Activated CD4-positive, alpha-beta T cell treated with anti-CD3 and anti-CD28 coated beads, Interleukin-2, amount 50 U/mL, for 4 hours (primary cell): Measurements from ENCODE around the gene SDK1.

Experiments used
- DNase-seq, 2 experiments: peaks; one replicate each; pipeline ENCODE4 v3.0.0-alpha.2; 2020

SDK1 gene

DNA sequence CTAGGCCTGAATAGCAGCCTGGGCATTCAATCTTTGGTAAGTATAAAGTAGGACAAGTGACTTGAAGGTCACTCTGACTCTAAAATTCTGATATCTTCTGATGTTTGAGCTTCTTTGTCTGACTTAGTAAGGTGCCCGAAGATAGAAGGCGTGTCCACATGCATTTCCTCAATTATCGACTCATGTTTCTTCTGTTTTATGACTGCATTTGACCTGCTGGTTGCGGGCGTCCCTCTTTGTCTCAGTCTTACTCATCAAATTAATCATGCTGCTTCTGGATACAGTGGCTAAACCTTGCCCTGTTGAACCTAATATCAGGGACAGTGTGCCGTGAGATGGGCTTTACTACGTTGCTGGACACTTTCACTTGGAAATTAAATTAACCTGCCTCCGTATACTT is 534.1 kb downstream of the SDK1 start:
- no peak for DNase-seq

DNA sequence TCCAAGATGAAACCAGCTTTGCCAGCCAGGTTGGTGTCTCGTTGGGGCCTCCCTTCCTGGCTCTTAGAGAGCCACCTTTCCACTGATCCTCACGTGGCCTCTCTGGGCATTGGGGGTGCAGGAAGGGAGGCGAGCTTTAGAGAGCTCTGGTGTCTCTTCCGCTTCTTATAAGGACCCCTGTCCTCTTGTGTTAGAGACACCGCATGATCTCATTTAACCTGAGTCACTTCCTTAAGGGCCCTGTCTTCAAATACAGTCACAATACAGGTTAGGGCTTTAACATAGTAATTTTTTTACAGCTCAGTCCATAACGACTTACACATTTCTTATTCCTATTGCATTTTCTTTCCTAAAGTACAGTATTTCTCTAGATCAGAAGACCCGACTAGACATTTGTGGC is 535.8 kb downstream of the SDK1 start:
- no peak for DNase-seq

DNA sequence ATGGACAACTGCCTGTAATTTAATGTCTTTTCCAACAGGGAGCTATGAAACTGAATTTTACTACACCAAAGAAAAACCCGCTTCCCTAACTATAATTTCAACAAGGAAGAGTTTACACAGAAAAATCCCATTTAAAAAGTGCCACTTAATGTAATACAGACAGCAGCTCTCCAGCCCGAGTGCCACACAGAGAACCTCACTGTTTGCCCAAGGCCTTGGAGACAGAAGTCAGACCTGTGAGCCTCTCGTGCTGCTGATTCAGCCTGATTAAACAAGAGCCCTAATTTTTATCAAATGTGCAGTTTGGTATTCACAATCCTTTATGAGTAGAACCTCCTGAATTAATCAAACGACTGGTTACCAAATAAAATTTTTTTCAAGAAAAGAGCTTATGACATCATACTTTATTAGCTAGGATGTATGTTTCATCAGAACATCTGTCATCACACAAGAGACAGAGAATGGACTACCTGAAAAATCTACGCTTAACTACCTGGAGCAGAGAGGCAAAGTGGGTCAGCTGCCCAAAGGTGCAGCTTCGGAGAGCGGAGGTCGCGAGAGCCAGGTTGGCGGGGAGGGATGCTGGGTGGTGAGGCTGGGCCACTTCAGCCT is 543.6 kb downstream of the SDK1 start:
- no peak for DNase-seq

DNA sequence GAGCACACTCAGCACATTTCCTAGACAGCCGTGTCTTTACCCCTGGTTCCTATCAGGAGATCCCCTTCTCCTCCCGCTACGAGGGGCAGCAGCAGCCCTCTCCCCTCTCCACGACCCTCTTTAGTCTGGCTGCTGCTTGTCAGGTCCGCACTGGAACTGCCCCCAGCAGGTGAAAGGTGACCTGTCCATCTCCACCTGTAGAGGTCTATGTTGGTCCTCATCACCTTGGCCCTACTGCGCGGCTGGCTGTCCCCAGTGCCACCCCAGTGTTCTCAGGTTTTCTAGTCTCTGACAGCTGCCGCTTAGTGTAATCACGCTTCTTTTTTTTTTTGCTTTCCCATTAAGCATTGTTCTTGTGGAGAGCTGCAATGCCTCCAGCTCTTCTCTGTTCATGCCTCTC is 545.7 kb downstream of the SDK1 start:
- DNase-seq = no peak

DNA sequence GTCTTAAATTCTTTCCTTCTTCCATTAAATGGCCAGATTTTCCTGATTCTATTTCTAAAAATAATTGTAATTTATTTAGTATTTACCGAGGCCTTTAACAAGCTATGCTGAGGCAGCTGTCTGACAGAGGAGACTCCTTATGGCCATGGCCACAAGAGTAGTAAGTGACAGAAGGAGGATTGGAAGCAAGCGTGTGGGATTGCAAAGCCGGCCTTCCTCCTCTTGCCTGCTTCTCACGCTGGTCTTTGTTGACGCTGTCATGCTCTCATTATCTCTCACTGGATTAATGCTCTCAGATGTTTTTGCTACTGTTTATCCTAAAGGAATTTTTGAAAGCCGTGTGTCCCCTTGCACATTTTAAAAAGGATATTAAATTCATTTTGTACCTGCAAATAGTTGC is 546.3 kb downstream of the SDK1 start:
- DNase-seq = no peak

DNA sequence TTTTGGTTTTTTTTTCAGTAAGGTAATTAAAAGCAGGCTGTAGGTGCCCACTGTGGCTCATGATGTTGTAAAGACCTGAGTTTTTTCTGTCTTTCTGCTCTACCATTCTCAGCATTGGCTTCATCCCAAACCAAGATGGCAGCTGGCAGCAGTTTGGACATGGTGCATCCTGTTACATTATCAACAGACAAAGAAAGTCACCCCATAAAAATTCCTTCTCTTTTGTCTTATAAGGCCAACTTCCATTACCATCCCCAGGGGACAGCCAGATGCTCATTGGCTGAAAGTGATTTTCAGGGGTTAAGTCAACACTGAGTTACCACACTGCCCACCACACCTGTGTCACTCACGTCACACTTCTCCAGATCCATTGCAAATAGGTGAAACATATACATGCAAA is 558.4 kb downstream of the SDK1 start:
- no peak for DNase-seq

DNA sequence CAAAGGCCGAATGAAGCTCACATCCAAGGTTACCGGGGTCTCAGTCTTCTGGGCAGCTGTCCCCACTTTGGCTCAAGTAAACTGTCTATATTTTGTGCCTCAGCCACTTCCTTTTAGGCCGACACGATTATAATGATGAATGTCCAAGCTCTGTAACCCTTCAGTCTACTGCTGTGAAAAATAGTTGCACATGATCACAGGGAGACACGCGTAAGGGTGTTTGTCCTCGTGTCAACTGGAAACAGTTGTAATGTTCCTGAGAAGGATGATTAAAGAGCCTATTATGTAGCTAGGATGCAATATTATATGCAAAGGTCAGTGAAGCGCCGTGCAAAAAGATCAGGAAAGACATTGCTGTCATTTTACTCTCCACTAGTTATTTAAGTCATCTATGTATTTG is 559.9 kb downstream of the SDK1 start:
- no peak for DNase-seq

DNA sequence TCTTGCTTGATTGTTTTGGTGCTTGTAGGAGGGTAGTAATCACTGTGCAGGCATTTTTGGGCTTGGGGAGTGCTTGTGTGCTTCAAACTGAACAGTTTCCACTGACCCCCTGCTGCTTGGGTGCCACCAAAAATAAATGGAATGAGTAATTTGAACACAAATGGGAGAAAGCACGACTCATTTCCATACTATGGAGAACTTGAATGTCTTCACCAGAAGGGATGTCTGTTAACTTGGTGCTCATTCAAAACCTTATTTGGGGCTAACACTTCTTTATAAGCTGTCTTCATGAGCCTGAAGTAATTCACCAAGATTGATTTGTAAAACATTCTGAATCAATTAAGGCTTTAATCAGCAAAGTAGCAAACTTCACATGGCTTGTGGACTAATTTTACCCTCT is 560.3 kb downstream of the SDK1 start:
- DNase-seq = no peak

DNA sequence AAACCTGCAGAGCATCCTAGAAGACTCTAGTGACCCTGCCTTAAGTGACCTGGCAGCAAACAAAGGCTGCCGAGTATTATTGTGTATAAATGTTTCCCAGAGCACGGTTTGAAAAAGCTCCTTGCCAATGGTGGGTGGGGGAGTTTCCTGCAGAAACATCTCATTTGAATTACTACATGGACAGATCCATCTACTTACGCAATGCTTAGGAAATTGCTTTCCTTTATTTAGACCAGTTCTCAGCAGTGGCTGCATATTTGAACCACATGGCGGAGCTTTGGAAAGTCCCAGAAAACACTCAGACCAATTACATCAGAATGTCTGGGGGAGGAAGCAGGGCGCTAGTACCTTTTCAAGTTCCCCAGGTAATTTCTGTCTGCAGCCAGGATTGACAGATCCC is 560.9 kb downstream of the SDK1 start:
- no peak for DNase-seq

DNA sequence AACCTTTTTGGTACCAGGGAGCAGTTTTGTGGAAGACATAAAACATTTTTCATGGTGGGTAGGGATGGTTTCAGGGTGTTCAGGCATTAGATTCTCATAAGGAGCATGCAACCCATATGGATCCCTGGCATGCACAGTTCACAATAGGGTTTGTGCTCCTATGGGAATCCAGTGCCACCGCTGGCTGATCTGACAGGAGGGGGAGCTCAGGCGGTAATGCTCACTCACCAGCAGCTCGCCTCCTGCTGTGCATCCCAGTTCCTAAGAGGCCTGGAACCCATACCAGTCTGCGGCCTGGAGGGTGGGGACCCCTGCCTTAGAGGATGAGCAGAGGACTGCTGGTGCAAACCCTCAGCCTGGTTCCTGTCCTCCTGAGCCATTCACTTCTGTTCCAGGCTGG is 561.7 kb downstream of the SDK1 start:
- no peak for DNase-seq

DNA sequence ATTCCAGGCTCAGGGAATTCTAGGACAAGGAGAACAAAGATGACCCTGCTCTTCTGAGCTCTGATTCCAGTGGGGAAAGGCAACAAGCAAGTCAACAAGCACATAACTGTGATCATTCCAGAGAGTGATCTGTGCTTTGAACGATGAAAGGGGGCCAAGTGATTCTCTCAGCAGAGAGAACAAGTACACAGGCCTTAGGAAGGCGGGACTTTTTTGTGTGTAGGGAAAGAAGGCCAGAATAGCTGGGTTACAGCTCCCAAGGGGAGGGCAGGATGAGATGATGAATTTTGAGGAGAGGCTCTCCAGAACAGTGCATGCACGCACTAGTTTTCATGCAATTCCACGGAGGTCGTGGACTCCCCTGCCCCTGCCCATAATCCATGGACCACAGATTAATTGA is 565.2 kb downstream of the SDK1 start:
- no peak for DNase-seq

DNA sequence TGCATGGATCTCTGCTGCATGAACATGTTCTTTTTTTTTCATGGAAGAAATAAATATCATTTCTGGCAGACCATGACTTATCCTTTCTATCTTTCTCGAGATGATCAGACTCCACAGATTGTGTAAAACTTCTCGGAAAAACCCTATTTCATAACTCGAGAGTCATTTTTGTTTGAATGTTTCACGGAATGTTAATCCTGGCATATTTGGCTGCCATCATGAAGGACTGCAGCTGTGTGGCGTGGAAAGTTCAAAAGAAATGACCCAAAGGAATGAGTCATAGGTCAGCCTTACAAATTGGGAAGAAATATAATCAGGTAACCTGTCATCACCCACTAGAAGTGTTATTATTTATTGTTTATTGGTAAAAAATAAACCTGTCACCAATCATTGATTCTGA is 566.8 kb downstream of the SDK1 start:
- DNase-seq = no peak

DNA sequence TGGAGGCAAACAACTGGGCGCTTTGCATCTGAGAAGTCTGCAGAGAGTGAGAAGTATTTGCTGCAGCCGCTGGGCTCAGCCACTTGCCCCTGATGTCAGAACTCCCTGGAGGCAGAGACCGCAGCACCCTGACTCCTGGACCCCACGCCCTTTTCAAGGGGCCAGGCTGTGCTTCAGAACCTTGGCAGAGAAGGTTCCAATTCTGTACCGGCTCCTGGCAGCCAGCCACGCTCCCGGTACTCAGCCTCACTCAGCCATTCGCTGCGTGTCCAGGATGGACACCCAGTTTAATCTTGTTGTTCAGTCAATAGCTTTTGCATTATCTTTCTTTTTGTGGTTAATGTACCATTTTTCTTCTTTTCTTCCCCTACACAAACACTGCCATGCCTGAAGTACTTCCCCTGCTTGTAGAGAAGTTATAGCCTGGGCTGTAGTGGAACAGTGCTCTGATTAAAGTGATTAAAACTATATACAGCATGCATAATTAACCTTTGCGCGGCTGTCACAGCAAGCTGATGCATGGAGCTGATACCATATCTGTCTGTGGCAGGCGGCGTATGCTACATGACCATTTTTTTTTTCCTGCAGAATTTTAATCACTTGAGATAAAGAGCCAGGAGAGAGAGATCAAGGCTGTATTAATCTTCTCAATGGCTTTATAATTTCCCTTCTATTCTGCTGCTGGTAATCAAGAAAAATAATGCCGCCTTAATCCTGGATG is 578.5 kb downstream of the SDK1 start:
- no peak for DNase-seq

DNA sequence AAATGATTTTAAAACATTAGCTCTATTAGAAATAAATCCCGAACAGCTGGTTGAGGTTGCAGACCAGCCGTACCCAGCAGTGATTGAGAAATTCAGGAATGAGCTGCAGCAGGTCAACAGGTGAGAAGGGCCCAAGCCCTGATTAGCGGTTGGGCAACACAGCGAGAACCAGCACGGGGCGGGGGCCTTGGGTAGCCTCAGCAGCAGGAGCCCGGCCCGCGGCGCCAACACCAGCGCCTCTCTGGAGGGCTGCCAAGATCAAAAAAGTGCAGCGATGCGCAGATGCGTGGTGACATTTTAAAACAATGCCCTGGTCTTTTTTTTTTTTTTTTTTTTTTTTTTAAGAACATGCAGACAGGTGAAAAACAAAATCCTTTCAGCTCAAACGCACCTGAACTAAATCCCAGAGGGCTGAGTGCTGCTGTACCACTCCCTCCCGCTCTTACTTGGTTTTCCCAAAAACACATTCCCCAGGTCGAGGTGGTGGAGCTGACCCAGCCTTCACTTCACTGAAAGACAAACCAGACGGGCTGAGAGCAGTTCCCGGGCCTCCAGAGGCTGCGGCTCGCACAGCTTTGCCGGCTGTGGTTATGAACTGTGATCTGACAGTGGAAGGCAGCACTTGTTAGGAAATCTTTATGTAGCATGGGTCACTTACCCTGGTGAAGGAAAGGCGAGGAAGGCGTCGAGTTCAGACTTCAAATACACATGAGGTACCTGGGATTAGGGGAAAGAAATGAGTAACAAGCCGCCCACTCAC is 579.4 kb downstream of the SDK1 start:
- DNase-seq = no peak

DNA sequence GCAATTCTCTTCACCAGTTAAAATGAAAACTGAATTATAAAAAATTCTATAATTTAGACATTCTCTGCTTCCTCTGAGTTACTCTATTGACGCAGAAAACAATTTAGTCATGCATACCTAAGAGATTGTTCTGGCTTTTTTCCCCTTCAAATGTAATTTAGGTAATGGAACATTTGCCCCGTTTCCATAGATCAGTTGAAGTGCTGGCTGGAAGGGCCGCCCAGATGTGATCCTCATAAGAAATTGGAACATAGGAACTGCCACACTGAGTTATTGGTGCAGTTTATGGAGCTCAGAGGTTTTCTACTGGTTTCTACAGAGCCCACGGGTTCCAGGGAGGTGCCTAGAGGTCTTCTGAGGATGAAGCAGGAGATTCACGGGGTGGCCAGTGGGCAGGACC is 581.7 kb downstream of the SDK1 start:
- DNase-seq = no peak

DNA sequence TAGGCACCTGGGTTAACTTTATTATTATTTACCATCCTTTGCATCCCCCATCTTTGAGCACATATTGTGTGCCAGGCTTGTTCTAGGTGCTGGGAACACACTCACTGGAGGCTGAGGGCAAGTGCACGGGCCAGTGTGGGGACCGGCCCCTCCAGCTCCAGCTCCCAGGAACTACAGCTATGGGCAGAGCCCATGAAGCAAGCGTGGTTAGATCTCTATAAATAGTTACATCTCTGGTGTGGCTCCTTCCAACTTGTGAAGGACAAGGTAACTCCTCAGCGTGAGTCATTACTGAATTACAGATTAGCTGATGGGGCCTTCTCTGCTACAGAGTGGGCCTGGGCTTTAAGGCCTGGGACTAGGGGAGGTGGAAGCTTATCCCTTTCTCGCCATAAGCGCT is 583.5 kb downstream of the SDK1 start:
- DNase-seq = no peak

DNA sequence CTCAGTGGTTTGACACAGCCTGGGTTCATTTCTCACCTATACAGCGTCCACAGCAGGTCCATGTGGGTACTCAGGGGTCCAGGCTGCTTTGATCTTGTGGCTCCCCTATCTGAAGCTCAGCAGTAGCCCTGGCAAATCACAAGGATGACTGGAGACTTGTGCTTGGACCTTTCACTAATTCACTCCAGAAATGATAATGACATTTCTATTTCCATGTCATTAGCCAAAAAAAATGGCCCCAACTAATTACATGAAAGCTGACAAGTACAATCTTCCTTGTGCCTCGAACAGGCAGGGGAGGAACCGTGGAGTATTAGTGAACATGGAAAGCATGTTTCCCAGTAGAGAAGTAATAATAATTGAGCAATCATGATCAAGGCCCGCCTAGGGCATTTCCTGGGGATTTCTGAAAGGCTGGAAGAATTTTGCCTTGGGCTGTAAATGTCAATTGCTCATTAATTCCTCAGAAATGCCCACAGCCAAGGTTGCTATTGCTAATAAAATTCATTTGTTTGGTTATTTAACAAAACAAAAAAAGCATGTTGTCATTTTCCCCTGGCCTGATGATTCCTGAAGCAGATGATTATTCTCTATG is 586.1 kb downstream of the SDK1 start:
- no peak for DNase-seq

DNA sequence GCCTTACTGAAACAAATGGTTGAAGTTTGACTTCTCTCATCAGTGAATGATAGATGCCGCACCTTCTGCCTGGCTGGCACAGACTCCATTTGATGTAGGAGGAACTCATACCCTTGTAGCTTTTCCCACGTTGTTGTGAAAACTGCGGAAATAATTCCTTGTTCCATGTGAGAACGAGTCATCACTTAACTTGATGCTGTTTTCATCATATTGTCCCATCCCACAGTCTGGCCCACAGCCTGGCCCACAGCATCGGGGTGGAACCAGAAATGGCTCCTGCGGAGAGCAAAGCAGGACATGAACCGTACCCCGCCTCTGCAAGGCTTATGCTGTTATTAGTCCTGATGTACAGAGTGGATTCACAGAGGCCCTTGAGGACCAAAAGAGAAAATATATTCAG is 587.0 kb downstream of the SDK1 start:
- DNase-seq = no peak

DNA sequence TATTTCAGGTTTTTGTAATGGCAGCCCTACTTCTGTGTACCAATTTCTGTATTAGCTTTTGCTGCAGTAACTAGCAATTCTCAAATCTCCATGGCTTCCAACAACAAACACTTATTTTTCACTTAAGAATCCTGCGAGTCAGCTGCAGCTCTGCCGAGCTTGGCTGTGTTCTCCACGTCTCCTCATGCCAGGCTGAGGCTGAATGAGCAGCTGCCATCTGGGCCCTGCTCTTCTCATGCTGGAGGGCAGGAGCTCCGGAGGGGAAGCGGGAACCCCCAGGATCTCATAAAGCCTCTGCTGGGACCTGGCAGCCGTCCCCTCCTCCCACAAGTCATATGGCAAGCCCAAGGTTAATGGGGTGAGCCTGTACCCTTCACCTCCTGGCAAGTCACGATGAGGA is 591.1 kb downstream of the SDK1 start:
- DNase-seq = no peak

DNA sequence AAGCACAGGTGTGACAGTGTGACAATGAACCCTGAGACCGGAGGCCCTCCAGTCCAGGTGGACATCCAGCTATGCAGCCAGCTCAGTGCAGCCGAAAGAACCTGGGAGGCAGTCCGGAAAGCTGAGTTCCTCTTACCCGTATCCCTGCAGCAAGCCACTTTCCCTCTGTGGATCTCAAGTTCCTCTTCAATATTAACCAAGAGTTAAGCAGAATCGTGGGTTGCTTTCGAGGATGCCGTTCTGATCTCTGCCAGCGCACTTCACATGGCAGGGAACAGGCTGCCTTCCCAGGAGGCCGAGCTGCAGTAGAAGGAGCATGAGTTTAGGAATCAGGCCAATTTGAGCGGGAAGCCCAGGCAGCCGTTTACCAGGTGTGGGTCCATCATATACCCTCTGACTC is 591.6 kb downstream of the SDK1 start:
- DNase-seq = no peak

DNA sequence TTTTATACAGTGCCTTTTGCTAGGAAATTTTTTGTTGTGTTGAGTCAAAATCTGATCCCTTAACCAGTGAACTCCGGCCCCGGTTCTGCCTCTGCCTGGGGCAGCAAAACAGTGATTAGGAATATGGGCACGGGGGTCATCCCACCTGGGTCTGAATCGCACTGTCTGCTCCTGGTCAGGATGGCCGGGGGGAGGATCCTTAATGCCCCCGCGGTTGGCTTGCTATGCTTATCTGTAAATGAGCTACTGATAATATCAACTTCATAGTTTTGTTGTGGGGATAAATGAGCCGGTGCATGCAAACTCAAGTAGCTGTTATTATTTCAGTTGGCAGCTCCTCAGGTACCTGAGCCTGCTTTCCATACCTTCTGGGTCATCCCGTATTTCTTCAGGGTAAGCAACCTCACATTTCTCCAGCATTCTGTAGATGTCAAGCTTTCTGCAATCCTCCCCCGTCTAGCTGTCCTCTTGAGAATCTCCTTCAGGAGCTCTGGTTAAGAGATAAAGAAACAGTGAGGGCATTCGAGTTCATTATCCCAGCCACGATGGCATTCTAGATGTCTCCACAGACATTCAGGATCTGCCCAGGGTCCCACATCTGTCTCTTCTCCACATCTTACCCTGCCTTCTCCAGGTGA is 592.2 kb downstream of the SDK1 start:
- no peak for DNase-seq

DNA sequence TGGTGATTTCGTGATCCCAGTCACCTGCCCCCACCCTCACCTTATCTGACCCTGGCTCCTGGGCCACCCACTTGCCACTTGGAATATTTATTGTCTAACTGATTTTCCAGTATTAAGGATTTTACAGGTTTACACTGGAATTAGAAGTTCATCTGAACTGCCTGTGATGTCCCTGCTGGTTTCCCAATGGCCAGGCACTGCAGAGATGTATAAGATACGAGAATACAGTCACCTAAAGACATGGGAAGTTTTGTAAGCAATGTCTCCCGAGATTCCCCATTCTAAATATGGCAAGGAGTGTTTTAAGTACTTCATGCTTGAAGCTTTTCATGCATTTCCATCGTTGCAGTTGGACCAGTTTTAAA is 592.7 kb downstream of the SDK1 start:
- DNase-seq = no peak

DNA sequence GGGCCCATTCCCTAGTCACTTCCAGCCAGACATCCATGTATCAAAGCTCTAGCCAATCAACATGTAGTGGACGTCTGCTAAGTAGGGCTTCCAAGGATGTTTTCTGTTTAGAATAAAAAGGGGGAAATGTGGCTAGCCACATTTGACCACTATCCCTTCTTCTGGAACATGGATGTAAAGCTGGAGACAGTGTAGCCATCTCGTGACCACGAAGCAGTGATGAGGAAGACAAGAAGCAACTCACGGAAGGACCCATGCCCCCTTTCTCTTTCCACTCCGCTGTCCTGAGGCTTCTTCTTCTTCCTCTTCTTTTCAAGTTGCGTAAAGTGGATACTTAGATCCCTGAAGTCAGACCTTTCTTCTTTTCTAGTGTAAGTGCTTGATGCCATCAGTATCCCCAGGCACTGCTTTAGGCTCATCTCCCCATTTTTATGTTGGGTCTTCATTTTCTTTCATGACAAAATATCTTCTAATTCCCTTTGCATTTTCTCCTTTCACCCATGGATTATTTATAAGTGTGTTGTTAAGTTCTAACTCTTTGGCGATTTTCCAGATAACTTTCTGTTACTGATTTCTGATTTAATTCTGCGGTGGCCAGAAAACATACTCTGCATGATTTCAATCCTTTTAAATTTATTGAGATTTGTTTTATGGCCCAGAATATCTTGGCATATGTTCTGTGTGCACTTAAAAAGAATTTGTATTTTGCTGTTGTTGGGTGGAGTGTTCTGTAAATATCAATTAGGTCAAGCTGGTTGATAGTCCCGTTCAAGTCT is 594.5 kb downstream of the SDK1 start:
- DNase-seq = no peak
